PC-9 (cell line): ENCODE data around the gene GLOD5.

Experiments
- EZH2 ChIP-seq: fragments of 200-600 bp; sonication (generic); IDR thresholded peaks from 2 replicates; pipeline ENCODE4 v1.8.0; 2017; ENCODE audit warnings: antibody characterized with exemption, low read depth
- TF ChIP-seq, protein P1 (sequence below): fragments of 200-600 bp; sonication (generic); conservative IDR thresholded peaks from 2 replicates; pipeline ENCODE4 v1.6.1; 2017; ENCODE audit warnings: mixed run types, antibody characterized with exemption, mild to moderate bottlenecking, moderate library complexity

DNA sequence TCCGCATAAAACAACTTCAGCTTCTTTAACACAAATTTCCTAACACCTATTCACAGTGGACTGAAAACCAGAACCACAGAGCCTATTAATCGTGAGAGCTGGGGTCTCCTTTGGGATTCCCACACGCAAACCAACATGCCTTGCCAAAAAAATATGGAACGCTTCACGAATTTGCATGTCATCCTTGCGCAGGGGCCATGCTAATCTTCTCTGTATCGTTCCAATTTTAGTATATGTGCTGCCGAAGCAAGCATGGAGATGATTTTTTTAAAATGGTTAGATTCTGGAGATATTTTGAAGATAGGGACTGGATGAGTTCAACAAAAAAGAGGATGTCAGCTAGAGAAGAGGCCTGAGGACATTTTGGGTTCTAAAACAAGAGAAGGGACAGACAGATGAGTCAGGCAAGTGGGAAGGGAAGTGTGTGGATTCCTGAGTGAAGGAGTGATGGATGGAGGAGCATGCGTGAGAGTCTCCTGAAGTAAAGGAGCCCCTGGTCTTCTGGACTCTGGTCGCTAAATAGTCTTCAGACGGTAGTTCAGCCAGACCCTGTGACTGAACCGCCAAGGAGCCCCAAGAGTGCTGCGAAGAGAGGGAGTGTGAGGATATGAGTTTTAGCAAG is 15.4 kb downstream of the GLOD5 start:
- TF ChIP-seq, protein P1, sequence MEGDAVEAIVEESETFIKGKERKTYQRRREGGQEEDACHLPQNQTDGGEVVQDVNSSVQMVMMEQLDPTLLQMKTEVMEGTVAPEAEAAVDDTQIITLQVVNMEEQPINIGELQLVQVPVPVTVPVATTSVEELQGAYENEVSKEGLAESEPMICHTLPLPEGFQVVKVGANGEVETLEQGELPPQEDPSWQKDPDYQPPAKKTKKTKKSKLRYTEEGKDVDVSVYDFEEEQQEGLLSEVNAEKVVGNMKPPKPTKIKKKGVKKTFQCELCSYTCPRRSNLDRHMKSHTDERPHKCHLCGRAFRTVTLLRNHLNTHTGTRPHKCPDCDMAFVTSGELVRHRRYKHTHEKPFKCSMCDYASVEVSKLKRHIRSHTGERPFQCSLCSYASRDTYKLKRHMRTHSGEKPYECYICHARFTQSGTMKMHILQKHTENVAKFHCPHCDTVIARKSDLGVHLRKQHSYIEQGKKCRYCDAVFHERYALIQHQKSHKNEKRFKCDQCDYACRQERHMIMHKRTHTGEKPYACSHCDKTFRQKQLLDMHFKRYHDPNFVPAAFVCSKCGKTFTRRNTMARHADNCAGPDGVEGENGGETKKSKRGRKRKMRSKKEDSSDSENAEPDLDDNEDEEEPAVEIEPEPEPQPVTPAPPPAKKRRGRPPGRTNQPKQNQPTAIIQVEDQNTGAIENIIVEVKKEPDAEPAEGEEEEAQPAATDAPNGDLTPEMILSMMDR, result no peak
- no peak for TF ChIP-seq EZH2
